ENCODE data around the gene GDF15. TPM values are rescaled to one million over a fixed set of nuclear protein-coding genes. Genes with fewer than 3 reads are reported as not detected.
A peak's percentile ranks its signal among the peaks of the same experiment; 100 is the strongest.

Gene GDF15
- total RNA-seq, 5 donors from 2014 or later (not counting 1 experiment from before 2014, with no cell fraction given): 1.5 to 1.7 (median 1.5) TPM; not detected in 2

DNA sequence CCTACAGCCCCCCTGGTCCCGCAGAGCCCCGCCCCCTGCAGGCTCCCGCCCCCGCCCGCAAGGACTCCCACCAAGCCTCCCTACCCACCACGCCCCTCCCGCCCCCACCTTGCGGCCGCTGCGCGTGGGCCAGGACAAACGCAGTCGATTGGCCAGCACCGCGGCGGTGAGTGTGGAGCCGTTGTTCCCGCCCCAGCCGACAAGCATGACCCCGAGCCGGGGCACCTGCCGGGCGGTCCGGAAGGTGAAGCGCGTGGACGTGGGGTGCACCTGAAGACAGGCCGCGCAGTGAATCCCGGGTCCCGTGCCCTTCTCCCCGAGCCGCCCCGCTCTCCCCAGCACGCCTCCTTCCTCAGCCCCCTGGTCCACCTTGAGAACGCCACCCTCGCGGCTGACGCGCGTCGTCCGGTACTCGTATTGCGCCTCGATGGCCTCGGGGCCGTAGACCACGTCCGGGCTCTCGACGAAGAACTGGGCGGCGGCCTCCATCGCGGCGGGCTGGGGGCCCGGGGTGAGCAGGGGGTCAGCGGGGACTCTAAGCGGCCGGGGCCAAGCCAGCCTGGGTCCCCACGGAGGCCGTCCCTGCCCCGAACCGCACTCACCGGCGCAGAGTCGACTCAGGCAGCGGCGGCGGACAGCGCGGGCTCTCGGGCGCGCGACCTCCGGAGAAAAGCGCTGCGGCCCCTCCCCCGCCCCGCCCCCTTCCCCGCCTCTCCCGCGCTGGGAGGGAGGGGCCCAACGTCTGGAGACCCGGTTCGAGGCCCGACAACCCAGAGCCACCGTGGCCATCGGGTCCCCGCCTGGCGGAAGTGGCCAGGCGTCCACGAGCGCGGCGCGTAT lies 51.8 kb downstream of the GDF15 start, which contains the start of gene ISYNA1:
ISYNA1 (minus strand) TSS at position 643 of the 840 bp plus-strand sequence; CDS start at position 489, 154 bp downstream.
- ATAC-seq (replicated peaks in 1 of 4) (peak; percentile 25 to 38 (median 32)), DNase-seq (peak in 12 of 35 experiments; percentile 30 to 62 (median 48))
- peaks cover 4% of the 10 kb centered on the region for H3K36me3 Mint-ChIP-seq
- H3K9me3 ChIP-seq: no peaks in the 10 kb centered on the region
- WGBS (ENCODE audit: insufficient coverage): under 1% methylated on average over 72 of the region's 99 CpGs
- H3K36me3 ChIP-seq (ENCODE audit: control insufficient read depth in 2 of 2, extremely low read depth in 1 of 2, insufficient read depth in 1 of 2, low read length in 1 of 2): peaks cover 0 to 5% of the 10 kb centered on the region in 2 donors
- peak within 1 kb of the TSS; percentile 74 to 79 (median 78) for H3K4me3 Mint-ChIP-seq
- ChIA-PET POLR2A (interaction anchor here in 1 of 2 donors (0.7 kb wide), 1 partner anchor 72 kb away, joined by 6 read pairs; no protein-coding TSS in a partner anchor), CTCF (interaction anchor here in 1 of 2 donors (0.5 to 0.6 kb wide), 2 partner anchors 15 to 134 kb away, joined by 3 to 7 read pairs; no protein-coding TSS in a partner anchor)
- peak within 1 kb of the TSS; percentile 49 to 69 for H3K4me3 ChIP-seq (ENCODE audit: control insufficient read depth in 1 of 2, extremely low read depth in 1 of 2, low read length in 1 of 2)
- H3K4me1 ChIP-seq (ENCODE audit: control insufficient read depth in 1 of 2, extremely low read depth in 1 of 2, insufficient read depth in 2 of 2, low read length in 2 of 2): peaks cover 2 to 67% of the 10 kb centered on the region in 2 experiments
- no peaks in the 10 kb centered on the region for H3K27me3 Mint-ChIP-seq
- no peak within 1 kb of the TSS for H3K27ac ChIP-seq (ENCODE audit: low read length)
- peak within 1 kb of the TSS; percentile 17 to 36 for H3K27ac Mint-ChIP-seq
- peaks cover 31 to 48% (median 40%) of the 10 kb centered on the region in 3 donors for H3K4me1 Mint-ChIP-seq
- H3K9me3 Mint-ChIP-seq: peaks cover 0 to 3% (median 0%) of the 10 kb centered on the region in 3 donors
- no peaks in the 10 kb centered on the region for H3K27me3 ChIP-seq (replicated peaks in 1 of 2; ENCODE audit: control insufficient read depth in 2 of 2, extremely low read depth in 1 of 2, insufficient read depth in 2 of 2, low read length in 1 of 2)

DNA sequence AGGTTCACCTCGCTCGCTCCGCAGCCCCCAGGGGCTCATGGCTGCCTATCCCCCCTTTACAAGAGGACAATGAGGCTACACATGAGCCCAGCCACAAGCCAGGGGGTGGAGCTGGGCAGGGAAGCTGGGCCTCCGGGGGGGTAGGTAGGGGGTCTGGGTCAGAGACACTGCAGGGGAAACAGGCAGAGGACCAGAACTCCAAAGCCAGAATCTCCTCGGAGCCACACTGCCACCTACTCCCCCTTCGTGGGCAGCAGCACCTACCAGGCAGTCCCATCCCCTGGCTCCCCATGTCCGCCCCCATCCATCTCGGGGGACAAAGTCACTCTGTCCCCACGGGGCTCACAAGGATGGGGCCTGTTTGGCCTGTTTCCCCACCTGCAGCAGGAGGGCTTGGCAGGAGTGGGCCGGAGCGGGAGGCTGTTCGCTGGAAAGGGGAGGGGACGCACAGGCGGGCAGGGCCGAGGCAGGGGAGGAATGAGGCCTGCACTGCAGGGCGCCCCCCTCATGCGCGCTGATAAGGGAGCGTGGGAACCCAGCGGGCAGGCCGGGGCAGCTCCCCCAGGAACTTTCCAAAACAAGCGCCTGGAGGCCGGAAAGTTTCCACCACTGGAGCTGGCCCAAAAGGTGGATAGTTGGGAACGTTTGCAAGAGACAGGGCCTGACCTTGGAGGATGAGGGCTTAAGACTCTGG lies 52.5 kb downstream of the GDF15 start:
- CTCF ChIA-PET: interaction anchor here in 1 of 2 donors (0.6 kb wide), 1 partner anchor 73 kb away, joined by 8 read pairs; no protein-coding TSS in a partner anchor
- DNase-seq: no peak
- peaks cover 8% of the 10 kb centered on the region for H3K36me3 Mint-ChIP-seq
- H3K4me3 ChIP-seq (ENCODE audit: control insufficient read depth in 1 of 2, extremely low read depth in 1 of 2, low read length in 1 of 2): peak overlapping the region; percentile 17 to 69
- H3K27ac ChIP-seq (ENCODE audit: low read length): no peak overlapping the region
- no peaks in the 10 kb centered on the region for H3K9me3 ChIP-seq
- H3K36me3 ChIP-seq (ENCODE audit: control insufficient read depth in 2 of 2, extremely low read depth in 1 of 2, insufficient read depth in 1 of 2, low read length in 1 of 2): peaks cover 0 to 7% of the 10 kb centered on the region in 2 donors
- H3K27me3 Mint-ChIP-seq: no peaks in the 10 kb centered on the region
- peaks cover 2 to 65% of the 10 kb centered on the region in 2 experiments for H3K4me1 ChIP-seq (ENCODE audit: control insufficient read depth in 1 of 2, extremely low read depth in 1 of 2, insufficient read depth in 2 of 2, low read length in 2 of 2)
- ATAC-seq (replicated peaks in 1 of 4): peak in 1 of 4 experiments; percentile 1
- peaks cover 0 to 3% (median 0%) of the 10 kb centered on the region in 3 donors for H3K9me3 Mint-ChIP-seq
- 73% methylated on average over 8 of the region's 24 CpGs for WGBS (ENCODE audit: insufficient coverage)
- no peaks in the 10 kb centered on the region for H3K27me3 ChIP-seq (replicated peaks in 1 of 2; ENCODE audit: control insufficient read depth in 2 of 2, extremely low read depth in 1 of 2, insufficient read depth in 2 of 2, low read length in 1 of 2)
- POLR2A ChIA-PET: interaction anchor here in 1 of 2 donors (0.7 kb wide), 1 partner anchor 73 kb away, joined by 6 read pairs; no protein-coding TSS in a partner anchor
- H3K4me1 Mint-ChIP-seq: peaks cover 34 to 50% (median 44%) of the 10 kb centered on the region in 3 donors
- peak overlapping the region; percentile 31 to 74 (median 37) for H3K4me3 Mint-ChIP-seq
- peak overlapping the region; percentile 11 to 17 for H3K27ac Mint-ChIP-seq

Other genes with a start within 250 kb of the GDF15 start
- 10 to 100 TPM; 11.8 to 25.5 (median 17.6) TPM for gene PIK3R2, start 233.0 kb upstream of the GDF15 start, total RNA-seq
- gene IFI30, start 212.3 kb upstream of the GDF15 start, total RNA-seq: 10 to 100 TPM in 1 of 5 donors, 1 to 10 TPM in 4; 3.2 to 11.8 (median 5.1) TPM
- gene MPV17L2, start 192.9 kb upstream of the GDF15 start, total RNA-seq: 1 to 10 TPM; 3.8 to 8.2 (median 8.1) TPM
- 1 to 10 TPM; 4.7 to 8.3 (median 5.6) TPM for gene RAB3A, start 182.1 kb upstream of the GDF15 start, total RNA-seq
- not detected for gene PDE4C, start 159.7 kb upstream of the GDF15 start, total RNA-seq
- 10 to 100 TPM in 2 of 5 donors, 1 to 10 TPM in 3; 4.1 to 42.8 (median 6.3) TPM for gene IQCN, start 111.7 kb upstream of the GDF15 start, total RNA-seq
- 1,000 to 10,000 TPM in 1 of 5 donors, 100 to 1,000 TPM in 4; 247 to 1,161 (median 272) TPM for gene JUND, start 104.5 kb upstream of the GDF15 start, total RNA-seq
- 10 to 100 TPM; 58.5 to 82.7 (median 69.1) TPM for gene LSM4, start 63.1 kb upstream of the GDF15 start, total RNA-seq
- 10 to 100 TPM; 35.7 to 52.6 (median 45.1) TPM for gene PGPEP1, start 45.6 kb upstream of the GDF15 start, total RNA-seq
- under 1 TPM in 3 of 5 donors, not detected in 2; 0.16 to 0.33 (median 0.30) TPM for gene LRRC25, start 11.5 kb downstream of the GDF15 start, total RNA-seq
- gene SSBP4, start 33.2 kb downstream of the GDF15 start, total RNA-seq: 100 to 1,000 TPM in 4 of 5 donors, 10 to 100 TPM in 1; 71.3 to 127 (median 102) TPM
- gene ISYNA1, start 52.0 kb downstream of the GDF15 start, total RNA-seq: 10 to 100 TPM; 38.3 to 59.8 (median 55.0) TPM
- 10 to 100 TPM; 27.2 to 46.4 (median 33.4) TPM for gene ELL, start 135.9 kb downstream of the GDF15 start, total RNA-seq
- gene FKBP8, start 157.4 kb downstream of the GDF15 start, total RNA-seq: 100 to 1,000 TPM; 158 to 282 (median 244) TPM
- gene KXD1, start 171.7 kb downstream of the GDF15 start, total RNA-seq: 100 to 1,000 TPM in 1 of 5 donors, 10 to 100 TPM in 4; 73.1 to 112 (median 95.8) TPM
- 1,000 to 10,000 TPM; 1,917 to 2,053 (median 1,972) TPM for gene UBA52, start 185.7 kb downstream of the GDF15 start, total RNA-seq
- gene REX1BD, start 202.6 kb downstream of the GDF15 start, total RNA-seq: 100 to 1,000 TPM in 4 of 5 donors, 10 to 100 TPM in 1; 91.8 to 166 (median 150) TPM
- under 1 TPM in 2 of 5 donors, not detected in 3; 0.56 to 0.73 TPM for gene CRLF1, start 220.6 kb downstream of the GDF15 start, total RNA-seq
- gene TMEM59L, start 226.7 kb downstream of the GDF15 start, total RNA-seq: under 1 TPM in 2 of 5 donors, not detected in 3; 0.38 to 0.40 TPM

Data from T-cell (primary cell).